Osteocyte (in vitro differentiated cells): Measurements from ENCODE around the gene CFAP77. TPM values are rescaled to one million over a fixed set of nuclear protein-coding genes. Genes with fewer than 3 reads are reported as not detected.

ENCODE experiments used
- DNase-seq: peaks from one replicate; pipeline ENCODE4 v3.0.0; 2021; ENCODE audit warnings: mixed read lengths; ENCODE audit not compliant: unreplicated experiment; ENCODE audit errors: extremely low spot score
- H3K27ac Mint-ChIP-seq: one replicate; pipeline ENCODE4 v1.8.0; 2021; ENCODE audit warnings: mild to moderate bottlenecking, mixed read lengths; ENCODE audit not compliant: unreplicated experiment
- H3K27me3 Mint-ChIP-seq: one replicate; pipeline ENCODE4 v1.8.0; 2021; ENCODE audit warnings: mixed read lengths; ENCODE audit not compliant: unreplicated experiment
- H3K36me3 Mint-ChIP-seq: one replicate; pipeline ENCODE4 v1.8.0; 2021; ENCODE audit warnings: mixed read lengths; ENCODE audit not compliant: unreplicated experiment
- H3K4me1 Mint-ChIP-seq: one replicate; pipeline ENCODE4 v1.8.0; 2021; ENCODE audit warnings: mixed read lengths; ENCODE audit not compliant: unreplicated experiment
- H3K4me3 Mint-ChIP-seq: one replicate; pipeline ENCODE4 v1.8.0; 2021; ENCODE audit warnings: mild to moderate bottlenecking, moderate library complexity, mixed read lengths; ENCODE audit not compliant: unreplicated experiment
- H3K9me3 Mint-ChIP-seq: one replicate; pipeline ENCODE4 v1.8.0; 2021; ENCODE audit warnings: mixed read lengths; ENCODE audit not compliant: unreplicated experiment
- total RNA-seq: library from RNA; stranded (reverse); gene quantifications from 2 replicates; pipeline ENCODE4 v1.2.1, GENCODE V29; 2021
- TF ChIP-seq, protein P1 (sequence below): fragments of 200-600 bp; sonication (generic); IDR thresholded peaks from 2 replicates; pipeline ENCODE4 v1.5.0; 2021; ENCODE audit warnings: antibody characterized with exemption, mild to moderate bottlenecking, moderate library complexity

Gene CFAP77
- total RNA-seq, 1 donor from 2014 or later: 0.48 TPM

DNA sequence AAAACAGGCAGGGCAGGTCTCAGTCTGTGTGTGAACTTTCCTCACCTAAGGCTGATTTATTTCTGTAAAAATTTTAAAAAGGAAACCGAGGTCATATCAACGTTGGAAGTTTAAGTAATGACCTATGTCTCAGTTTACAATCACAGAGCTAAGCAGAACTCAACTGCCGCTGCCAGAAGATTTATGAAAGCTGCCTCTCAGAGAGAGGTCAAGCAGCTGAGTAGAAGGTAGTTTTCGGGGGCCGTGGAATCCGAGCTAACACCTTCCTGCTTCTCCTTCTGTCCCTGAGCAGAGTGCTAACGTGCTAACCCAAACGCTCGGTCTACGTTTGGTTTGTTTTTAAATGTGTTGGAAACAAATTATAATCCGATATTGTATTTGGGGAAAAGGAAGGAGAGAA lies 14.5 kb upstream of the CFAP77 start:
- no peak for DNase-seq
- Mint-ChIP-seq H3K9me3 (no peaks in the 10 kb centered on the region), H3K4me1 (no peaks in the 10 kb centered on the region), H3K4me3 (no peak overlapping the region), H3K27ac (no peak overlapping the region), H3K27me3 (no peaks in the 10 kb centered on the region), H3K36me3 (peaks cover 52% of the 10 kb centered on the region)
- TF ChIP-seq, protein P1, sequence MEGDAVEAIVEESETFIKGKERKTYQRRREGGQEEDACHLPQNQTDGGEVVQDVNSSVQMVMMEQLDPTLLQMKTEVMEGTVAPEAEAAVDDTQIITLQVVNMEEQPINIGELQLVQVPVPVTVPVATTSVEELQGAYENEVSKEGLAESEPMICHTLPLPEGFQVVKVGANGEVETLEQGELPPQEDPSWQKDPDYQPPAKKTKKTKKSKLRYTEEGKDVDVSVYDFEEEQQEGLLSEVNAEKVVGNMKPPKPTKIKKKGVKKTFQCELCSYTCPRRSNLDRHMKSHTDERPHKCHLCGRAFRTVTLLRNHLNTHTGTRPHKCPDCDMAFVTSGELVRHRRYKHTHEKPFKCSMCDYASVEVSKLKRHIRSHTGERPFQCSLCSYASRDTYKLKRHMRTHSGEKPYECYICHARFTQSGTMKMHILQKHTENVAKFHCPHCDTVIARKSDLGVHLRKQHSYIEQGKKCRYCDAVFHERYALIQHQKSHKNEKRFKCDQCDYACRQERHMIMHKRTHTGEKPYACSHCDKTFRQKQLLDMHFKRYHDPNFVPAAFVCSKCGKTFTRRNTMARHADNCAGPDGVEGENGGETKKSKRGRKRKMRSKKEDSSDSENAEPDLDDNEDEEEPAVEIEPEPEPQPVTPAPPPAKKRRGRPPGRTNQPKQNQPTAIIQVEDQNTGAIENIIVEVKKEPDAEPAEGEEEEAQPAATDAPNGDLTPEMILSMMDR: no peak

DNA sequence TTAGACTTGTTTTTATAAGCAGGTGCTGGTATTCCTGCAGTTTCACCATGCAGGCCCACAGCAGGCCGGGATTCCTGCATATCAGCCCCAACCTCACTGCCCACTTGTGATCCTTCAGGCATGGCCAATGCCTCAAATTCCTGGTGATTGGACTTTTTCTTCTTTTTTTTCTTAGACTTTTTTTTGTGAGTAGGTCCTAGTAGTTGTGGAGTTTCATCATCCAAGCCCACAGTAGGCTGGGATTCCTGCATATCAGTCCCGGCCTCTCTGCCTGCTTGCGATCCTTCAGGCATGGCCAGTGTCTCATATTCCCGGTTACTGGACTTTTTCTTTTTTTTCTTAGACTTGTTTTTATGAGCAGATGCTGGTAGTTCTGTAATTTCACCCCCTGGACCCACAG lies 8.2 kb upstream of the CFAP77 start:
- H3K27me3 Mint-ChIP-seq: no peaks in the 10 kb centered on the region
- H3K36me3 Mint-ChIP-seq: peaks cover 35% of the 10 kb centered on the region
- DNase-seq: no peak
- H3K9me3 Mint-ChIP-seq: no peaks in the 10 kb centered on the region
- H3K4me3 Mint-ChIP-seq: no peak overlapping the region
- no peak overlapping the region for H3K27ac Mint-ChIP-seq
- peaks cover 16% of the 10 kb centered on the region for H3K4me1 Mint-ChIP-seq
- TF ChIP-seq, protein P1: no peak

DNA sequence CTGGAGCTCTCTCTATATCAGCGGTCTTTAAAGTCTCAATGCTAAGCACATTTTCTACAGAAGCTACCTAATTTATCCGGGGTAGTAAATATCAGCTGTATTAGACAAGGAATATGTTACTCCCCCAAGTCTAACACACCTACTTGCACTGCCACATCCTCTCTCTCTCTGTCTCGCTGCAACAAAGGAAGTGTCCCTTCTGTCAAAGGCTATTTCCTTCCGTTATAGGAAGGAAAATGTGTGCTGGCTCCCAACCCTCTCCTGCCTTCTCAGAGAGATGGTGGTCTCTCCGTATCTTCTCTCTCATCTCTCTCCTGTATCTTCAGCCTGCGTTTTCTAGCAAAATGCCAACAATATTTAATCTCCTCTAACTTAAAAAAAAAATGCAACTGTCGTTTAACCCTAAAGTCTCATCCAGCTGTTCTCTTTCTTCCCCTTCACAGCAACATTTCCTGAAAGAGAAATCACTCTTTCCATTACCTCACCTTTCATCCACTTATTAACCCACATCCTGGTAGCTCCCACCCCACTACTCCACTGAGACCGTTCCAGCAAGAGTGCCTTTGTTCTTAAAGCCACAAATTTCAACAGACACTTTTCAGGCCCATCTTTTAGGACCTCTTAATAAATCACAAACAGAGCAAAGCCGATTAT lies 5.7 kb upstream of the CFAP77 start:
- no peak for DNase-seq
- H3K27ac Mint-ChIP-seq: no peak overlapping the region
- TF ChIP-seq, protein P1: no peak

DNA sequence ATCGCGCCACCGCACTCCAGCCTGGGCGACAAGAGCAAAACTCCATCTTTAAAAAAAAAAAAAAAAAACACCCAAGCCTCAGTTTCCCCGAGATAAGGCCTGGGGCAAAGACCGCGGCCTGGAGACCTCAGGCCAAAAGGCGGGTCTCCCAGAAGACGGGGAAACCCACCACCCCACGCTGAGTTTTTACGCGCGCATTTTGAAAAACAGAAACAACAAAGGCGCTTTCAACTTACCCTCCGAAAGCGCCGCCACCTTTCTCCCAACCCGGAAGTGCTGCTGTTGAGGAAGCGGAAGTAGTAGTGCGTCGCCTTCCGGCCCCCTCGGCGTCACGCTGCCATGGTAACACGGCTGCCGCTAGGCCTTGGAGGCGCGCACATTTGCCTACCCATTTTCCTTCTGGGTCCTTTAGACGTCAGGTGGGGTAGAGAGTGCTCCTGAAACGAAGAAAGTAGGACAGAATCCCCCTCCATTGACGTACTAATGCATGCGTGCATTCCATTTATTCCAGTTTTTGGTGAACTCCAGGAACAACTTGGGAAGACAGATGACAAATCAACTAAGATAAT lies 3.4 kb upstream of the CFAP77 start, which contains the start of gene TTF1:
TTF1 (minus strand) TSS at position 287 of the 569 bp plus-strand sequence. CDS start 4,019 bp downstream, outside the sequence.
- H3K9me3 Mint-ChIP-seq: no peaks in the 10 kb centered on the region
- peak within 1 kb of the TSS; percentile 86 for H3K27ac Mint-ChIP-seq
- TF ChIP-seq, protein P1: no peak
- peaks cover 7% of the 10 kb centered on the region for H3K27me3 Mint-ChIP-seq
- H3K36me3 Mint-ChIP-seq: peaks cover 13% of the 10 kb centered on the region
- peaks cover 30% of the 10 kb centered on the region for H3K4me1 Mint-ChIP-seq
- peak; percentile 94 for DNase-seq
- peak within 1 kb of the TSS; percentile 89 for H3K4me3 Mint-ChIP-seq

More for the DNA sequence above, 5.7 kb upstream of the CFAP77 start:
- H3K9me3 Mint-ChIP-seq: no peaks in the 10 kb centered on the region
- H3K4me1 Mint-ChIP-seq: peaks cover 21% of the 10 kb centered on the region
- H3K4me3 Mint-ChIP-seq: no peak overlapping the region
- peaks cover 23% of the 10 kb centered on the region for H3K36me3 Mint-ChIP-seq
- no peaks in the 10 kb centered on the region for H3K27me3 Mint-ChIP-seq

DNA sequence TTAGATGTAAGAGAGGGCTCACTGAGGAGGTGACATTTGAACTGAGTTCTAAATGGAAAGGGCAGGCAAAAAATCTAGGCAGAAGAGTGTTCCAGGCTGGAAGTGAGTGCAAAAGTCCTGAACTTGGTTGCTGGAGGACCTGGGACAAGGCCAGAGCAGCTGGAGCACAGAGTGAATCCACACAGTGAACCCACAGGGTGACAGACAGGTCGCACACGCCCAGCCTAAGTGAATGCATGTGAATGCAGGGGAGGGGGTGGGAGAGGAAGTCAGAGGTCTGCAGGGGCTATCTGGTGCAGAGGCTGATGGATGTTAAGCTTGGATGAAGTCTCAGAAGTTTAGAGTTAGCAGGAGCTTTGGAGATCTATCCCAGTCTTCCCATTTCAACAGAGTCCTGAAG lies 2.8 kb upstream of the CFAP77 start:
- TF ChIP-seq, protein P1: no peak
- H3K27ac Mint-ChIP-seq: peak overlapping the region; percentile 86
- peak overlapping the region; percentile 89 for H3K4me3 Mint-ChIP-seq
- peaks cover 7% of the 10 kb centered on the region for H3K36me3 Mint-ChIP-seq
- peaks cover 11% of the 10 kb centered on the region for H3K27me3 Mint-ChIP-seq
- peaks cover 30% of the 10 kb centered on the region for H3K4me1 Mint-ChIP-seq
- no peak for DNase-seq
- no peaks in the 10 kb centered on the region for H3K9me3 Mint-ChIP-seq
